Astrocyte of the spinal cord (primary cell): Measurements from ENCODE around the gene CLPSL2.

ENCODE experiments used
- DNase-seq: peaks from one replicate; pipeline ENCODE4 v3.0.0; 2011; ENCODE audit warnings: low read depth, low spot score
- H3K4me3 ChIP-seq: 2 replicates; pipeline ENCODE4 v1.5.1; 2011; ENCODE audit warnings: low read depth, mild to moderate bottlenecking, low read length, moderate library complexity
- in situ Hi-C: cut with HindIII; loops from 2 replicates; pipeline ENCODE4 v1.10.0; 2017; ENCODE audit warnings: low sequenced_read_pairs
- TF ChIP-seq, protein P1 (sequence below): IDR thresholded peaks from 2 replicates; pipeline ENCODE4 v1.5.1; 2012; ENCODE audit warnings: low read depth, mild to moderate bottlenecking, low read length, inconsistent platforms

CLPSL2 gene

DNA sequence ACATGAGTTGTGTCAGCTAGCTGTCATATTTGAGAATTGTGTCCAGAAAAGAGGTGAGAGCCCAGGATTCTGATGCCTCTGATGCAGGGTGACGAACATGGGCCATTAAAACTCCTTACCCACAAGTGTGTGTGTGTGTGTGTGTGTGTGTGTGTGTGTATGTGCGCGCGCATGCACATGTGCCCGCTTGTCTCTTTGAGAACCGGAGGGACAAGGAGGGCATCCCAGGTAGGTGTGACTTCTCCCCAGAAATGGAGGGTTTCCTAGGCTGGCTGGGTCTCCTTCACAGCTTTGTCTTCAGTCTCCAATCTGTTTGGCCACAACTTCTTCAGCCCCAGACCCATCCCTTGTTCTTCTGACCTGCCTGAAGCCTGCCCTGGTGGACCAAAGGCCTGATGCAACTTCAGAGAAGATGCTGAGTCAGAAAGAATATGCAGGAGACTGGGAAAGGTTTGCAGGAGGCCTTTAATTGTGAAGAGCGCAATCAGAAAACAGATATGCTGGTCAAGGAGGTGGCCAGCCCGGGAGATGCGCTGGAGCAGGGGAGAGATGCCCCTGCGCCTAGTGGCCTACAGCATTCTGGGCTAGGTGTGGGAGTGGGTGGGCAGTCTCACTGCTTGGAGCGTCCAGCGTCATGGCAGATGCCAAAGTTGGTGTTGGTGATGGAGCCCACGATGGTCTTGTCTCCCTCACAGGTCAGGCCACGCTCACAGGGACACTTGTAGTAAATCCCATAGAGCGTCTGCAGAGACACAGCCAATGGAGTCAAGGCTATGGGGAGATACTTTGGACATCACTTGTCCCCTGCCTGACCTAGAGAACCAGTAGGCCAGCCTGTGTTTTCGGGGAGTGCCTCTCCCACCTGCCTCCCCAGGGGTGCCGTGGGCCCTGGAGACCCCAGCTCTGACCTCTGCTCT is 18.4 kb downstream of the CLPSL2 start:
- TF ChIP-seq, protein P1, sequence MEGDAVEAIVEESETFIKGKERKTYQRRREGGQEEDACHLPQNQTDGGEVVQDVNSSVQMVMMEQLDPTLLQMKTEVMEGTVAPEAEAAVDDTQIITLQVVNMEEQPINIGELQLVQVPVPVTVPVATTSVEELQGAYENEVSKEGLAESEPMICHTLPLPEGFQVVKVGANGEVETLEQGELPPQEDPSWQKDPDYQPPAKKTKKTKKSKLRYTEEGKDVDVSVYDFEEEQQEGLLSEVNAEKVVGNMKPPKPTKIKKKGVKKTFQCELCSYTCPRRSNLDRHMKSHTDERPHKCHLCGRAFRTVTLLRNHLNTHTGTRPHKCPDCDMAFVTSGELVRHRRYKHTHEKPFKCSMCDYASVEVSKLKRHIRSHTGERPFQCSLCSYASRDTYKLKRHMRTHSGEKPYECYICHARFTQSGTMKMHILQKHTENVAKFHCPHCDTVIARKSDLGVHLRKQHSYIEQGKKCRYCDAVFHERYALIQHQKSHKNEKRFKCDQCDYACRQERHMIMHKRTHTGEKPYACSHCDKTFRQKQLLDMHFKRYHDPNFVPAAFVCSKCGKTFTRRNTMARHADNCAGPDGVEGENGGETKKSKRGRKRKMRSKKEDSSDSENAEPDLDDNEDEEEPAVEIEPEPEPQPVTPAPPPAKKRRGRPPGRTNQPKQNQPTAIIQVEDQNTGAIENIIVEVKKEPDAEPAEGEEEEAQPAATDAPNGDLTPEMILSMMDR = no peak
- in situ Hi-C loops = no loop called here
- DNase-seq = no peak
- no peak overlapping the region for H3K4me3 ChIP-seq

DNA sequence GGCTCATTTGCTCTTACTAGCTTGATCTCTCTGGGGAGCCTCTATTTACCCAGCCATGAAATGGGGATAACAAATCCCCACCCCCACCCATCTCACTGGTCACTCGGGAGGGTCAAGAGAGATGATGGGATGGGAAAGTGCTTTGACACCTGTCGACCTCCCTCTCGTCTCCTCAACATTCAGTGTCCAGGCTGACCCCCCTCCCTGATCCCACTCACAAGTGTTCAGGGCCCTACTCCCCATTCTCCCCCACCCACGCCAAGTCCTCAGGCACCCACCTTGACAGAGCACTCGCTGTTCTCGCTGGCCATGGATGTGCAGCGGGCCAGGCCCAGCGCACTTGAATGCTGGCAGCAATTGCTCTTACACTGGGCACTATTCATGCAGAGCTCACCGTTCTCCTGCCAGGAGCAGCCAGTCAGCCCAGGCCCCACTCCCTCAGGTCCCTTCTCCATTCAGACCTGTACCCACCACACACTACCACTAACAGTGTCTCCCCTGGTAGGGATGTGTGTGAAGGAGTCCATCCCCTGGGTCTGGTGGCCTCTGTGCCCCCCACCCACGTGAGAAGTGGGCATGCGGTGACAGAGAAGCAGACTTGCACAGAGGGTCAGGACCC is 19.2 kb downstream of the CLPSL2 start:
- no peak for DNase-seq
- in situ Hi-C loops = no loop called here
- TF ChIP-seq, protein P1 = no peak

DNA sequence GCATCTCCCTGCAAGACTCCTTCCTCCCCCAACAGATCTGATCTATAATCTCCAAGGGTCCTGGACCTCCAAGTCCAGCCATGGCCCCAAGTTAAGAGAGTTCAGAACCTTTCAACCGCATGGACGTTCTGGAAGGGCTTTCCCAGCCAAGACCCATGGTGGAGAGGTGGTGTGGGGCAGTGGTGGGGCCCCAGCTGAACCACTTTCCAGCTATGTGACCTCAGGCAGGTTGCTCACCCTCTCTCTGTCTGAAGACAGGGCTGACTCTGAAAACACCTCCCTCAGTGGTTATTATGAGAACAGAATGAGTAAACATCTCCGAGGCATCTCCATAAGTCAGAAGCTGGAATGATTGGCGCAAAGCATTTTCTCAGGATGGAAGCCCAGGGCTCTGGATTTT is 19.8 kb downstream of the CLPSL2 start:
- in situ Hi-C loops = no loop called here
- no peak for DNase-seq
- H3K4me3 ChIP-seq = no peak overlapping the region
- TF ChIP-seq, protein P1 = no peak

More for the DNA sequence above, 19.2 kb downstream of the CLPSL2 start:
- H3K4me3 ChIP-seq = no peak overlapping the region

DNA sequence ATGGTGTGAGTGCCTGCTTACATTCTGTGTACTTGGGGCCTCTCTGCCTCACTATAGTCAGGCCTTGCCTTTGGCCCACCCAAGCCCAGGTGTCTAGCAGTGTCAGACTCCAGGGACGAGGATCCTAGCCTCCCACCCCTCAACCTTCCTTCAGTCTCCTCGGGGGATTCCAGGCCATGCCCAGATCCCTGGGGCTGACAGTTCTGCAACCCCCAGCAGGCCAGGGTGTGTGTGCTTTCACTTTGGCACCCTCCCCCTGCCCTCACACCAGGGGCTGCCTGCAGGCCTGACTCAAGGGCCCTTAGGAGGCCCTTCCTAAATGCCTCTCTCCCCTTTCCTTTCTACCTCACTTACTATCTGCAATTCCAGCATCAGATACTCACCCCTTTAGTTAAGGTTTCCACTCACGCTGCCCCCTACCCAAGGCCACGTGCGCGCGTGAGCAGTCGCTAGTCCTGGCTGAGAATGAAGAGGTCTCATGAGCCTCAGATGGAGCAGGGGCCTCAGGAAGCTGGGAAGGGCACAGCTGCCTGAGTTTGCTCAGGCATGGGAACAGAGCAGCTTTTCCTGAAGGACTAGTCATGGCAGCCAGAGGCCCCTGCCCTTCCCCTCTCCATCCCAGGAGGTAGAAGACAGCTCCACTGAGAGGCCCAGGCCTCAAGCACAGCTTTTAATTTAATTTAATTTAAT is 21.6 kb downstream of the CLPSL2 start:
- DNase-seq = no peak
- H3K4me3 ChIP-seq = no peak overlapping the region
- in situ Hi-C loops = no loop called here
- TF ChIP-seq, protein P1 = no peak

DNA sequence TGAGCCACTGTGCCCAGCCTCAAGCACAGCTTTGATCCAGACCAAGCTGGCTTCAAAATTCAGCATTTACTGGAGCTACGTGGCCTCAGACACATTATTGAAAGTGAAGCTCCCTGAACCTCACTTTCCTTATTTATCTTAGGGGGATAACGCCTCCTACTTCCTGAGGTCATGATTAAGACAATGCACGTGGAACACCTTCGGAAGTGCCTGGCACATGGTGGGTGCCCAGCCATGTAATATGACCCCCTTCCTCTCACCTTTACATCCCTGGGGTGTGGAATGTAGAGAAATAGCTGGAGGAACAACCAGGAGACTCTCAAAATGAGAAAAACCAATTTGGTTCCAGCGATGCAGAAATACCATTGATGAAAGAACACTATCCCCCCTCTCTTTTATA is 22.3 kb downstream of the CLPSL2 start:
- in situ Hi-C loops = no loop called here
- no peak for DNase-seq
- no peak overlapping the region for H3K4me3 ChIP-seq
- TF ChIP-seq, protein P1 = no peak

DNA sequence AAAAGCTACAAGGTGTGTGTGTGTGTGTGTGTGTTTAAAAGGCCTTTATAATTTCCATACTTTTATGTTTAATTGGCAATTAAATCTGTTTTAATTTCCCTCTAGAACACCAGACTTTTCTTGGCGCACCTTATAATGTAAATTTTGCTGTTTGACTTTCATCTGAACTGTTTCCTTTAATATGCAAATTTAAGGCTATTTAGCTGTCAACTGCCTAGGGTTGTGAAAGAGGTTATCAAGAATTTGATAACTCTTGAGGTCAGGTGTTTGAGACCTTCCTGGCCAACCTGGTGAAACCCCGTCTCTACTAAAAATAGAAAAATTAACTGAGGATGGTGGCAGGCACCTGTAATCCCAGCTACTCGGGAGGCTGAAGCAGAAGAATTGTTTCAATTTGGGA is 24.8 kb downstream of the CLPSL2 start:
- no peak for DNase-seq
- in situ Hi-C loops = no loop called here
- no peak overlapping the region for H3K4me3 ChIP-seq
- TF ChIP-seq, protein P1 = no peak
